Measurements from ENCODE around the gene BTBD18. TPM values are rescaled to one million over a fixed set of nuclear protein-coding genes. Genes with fewer than 3 reads are reported as not detected.

Gene BTBD18
- polyA plus RNA-seq, 1 donor (not counting 4 experiments of a cell fraction or from before 2014, with no cell fraction given) = not detected

DNA sequence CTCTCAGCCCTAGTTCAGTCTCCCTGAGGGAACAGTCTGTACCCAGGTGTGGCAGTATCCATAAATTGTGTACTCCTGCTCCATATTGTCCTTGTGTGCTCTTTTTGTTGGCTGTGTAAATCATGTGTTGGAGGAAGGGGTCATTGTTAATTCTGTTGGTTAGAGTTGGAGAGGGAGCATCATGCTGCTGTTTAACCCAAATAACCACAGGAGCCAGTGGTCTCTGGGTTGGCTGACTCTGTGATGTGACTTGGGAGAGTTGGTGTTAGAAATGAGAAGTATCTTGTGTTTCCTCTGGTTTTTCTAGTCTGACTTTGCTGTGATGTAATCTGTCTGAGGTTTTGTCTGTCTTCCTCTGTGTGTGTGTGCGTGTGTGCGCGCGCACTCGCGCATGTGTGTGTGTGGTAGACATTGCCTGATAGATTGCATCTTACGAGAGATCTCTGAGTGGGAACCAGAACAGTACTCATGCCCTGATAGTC is 40.5 kb upstream of the BTBD18 start:
- Histone ChIP-seq H3K9ac (ENCODE audit: control insufficient read depth, extremely low read depth, insufficient read depth, low read length) (no peak overlapping the region), H3K4me3 (ENCODE audit: control insufficient read depth in 2 of 3, extremely low read depth in 1 of 3, insufficient read depth in 2 of 3, low read depth in 1 of 3, low read length in 3 of 3) (peak overlapping the region in 1 of 3 experiments; percentile 4), H3K9me3 (ENCODE audit: control insufficient read depth, low read depth, low read length) (no peaks in the 10 kb centered on the region), H3K9me1 (ENCODE audit: control insufficient read depth, extremely low read depth, insufficient read depth, low read length) (no peaks in the 10 kb centered on the region), H3K79me2 (ENCODE audit: control insufficient read depth, insufficient read depth, low read length) (peaks cover 96% of the 10 kb centered on the region), H3K4me1 (ENCODE audit: control insufficient read depth, extremely low read depth, insufficient read depth, low read length) (peaks cover 48% of the 10 kb centered on the region), H3K4me2 (ENCODE audit: control insufficient read depth, extremely low read depth, insufficient read depth, low read depth, low read length) (peak overlapping the region; percentile 67), H3K27me3 (ENCODE audit: control insufficient read depth, extremely low read depth, insufficient read depth, low read length) (no peaks in the 10 kb centered on the region), H4K20me1 (ENCODE audit: control insufficient read depth, extremely low read depth, insufficient read depth, low read length) (peaks cover 5% of the 10 kb centered on the region), H2AFZ (ENCODE audit: control insufficient read depth, low read length) (no peak overlapping the region), H3K36me3 (ENCODE audit: control insufficient read depth in 2 of 2, extremely low read depth in 1 of 2, insufficient read depth in 2 of 2, low read length in 2 of 2) (peaks cover 20 to 26% of the 10 kb centered on the region in 2 experiments), H3K27ac (ENCODE audit: control insufficient read depth, insufficient read depth, low read length) (peak overlapping the region; percentile 66)
- no peak for TF ChIP-seq EZH2 (IDR thresholded peaks at IDR 0.05; ENCODE audit: low read length)
- TF ChIP-seq, protein P1, sequence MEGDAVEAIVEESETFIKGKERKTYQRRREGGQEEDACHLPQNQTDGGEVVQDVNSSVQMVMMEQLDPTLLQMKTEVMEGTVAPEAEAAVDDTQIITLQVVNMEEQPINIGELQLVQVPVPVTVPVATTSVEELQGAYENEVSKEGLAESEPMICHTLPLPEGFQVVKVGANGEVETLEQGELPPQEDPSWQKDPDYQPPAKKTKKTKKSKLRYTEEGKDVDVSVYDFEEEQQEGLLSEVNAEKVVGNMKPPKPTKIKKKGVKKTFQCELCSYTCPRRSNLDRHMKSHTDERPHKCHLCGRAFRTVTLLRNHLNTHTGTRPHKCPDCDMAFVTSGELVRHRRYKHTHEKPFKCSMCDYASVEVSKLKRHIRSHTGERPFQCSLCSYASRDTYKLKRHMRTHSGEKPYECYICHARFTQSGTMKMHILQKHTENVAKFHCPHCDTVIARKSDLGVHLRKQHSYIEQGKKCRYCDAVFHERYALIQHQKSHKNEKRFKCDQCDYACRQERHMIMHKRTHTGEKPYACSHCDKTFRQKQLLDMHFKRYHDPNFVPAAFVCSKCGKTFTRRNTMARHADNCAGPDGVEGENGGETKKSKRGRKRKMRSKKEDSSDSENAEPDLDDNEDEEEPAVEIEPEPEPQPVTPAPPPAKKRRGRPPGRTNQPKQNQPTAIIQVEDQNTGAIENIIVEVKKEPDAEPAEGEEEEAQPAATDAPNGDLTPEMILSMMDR (optimal IDR thresholded peaks at IDR 0.05 in 1 of 3, IDR thresholded peaks at IDR 0.05 in 1 of 3, conservative IDR thresholded peaks at IDR 0.05 in 1 of 3; ENCODE audit: extremely low read depth in 1 of 3, insufficient read depth in 2 of 3, low read length in 3 of 3) = no peak
- dilution Hi-C loops (cut with MboI; ENCODE audit: extremely low pct_ligation_motif_present, low sequenced_read_pairs) = no loop called here
- no peak for FAIRE-seq
- no peak for DNase-seq (ENCODE audit: low read depth, low spot score)

DNA sequence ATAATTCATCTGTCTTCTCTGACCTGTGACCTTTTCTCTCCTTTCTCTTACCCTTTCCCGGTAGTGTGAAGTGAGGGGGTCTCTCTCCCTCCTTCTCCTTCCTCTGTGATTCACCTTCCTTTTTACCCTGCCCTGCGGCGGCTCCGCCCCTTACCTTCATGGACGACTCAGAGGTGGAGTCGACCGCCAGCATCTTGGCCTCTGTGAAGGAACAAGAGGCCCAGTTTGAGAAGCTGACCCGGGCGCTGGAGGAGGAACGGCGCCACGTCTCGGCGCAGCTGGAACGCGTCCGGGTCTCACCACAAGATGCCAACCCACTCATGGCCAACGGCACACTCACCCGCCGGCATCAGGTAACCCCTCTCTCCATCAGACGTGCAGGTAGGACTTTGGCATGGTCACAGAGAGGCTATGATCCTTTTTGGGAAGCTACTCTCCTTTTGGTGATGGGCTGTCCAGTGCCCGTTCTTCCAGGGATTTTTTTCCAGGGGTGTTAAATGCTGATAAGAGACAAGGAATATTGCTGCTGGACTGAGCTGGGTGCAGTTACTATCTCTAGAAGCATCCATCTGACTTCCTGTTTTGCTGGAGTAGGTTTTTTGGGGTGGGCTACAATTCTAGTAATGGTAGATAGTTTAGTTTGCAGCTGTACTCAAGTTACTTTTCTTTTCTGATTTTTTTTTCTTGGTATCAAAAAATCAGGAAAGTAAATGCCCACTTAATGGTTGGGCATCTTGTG is 39.9 kb upstream of the BTBD18 start:
- no peak for FAIRE-seq
- TF ChIP-seq, protein P1 (optimal IDR thresholded peaks at IDR 0.05 in 1 of 3, IDR thresholded peaks at IDR 0.05 in 1 of 3, conservative IDR thresholded peaks at IDR 0.05 in 1 of 3; ENCODE audit: extremely low read depth in 1 of 3, insufficient read depth in 2 of 3, low read length in 3 of 3) = no peak
- dilution Hi-C loops (cut with MboI; ENCODE audit: extremely low pct_ligation_motif_present, low sequenced_read_pairs) = no loop called here
- H3K9me1 ChIP-seq (ENCODE audit: control insufficient read depth, extremely low read depth, insufficient read depth, low read length) = no peaks in the 10 kb centered on the region
- H3K4me1 ChIP-seq (ENCODE audit: control insufficient read depth, extremely low read depth, insufficient read depth, low read length) = peaks cover 54% of the 10 kb centered on the region
- H3K9me3 ChIP-seq (ENCODE audit: control insufficient read depth, low read depth, low read length) = no peaks in the 10 kb centered on the region
- H3K36me3 ChIP-seq (ENCODE audit: control insufficient read depth in 2 of 2, extremely low read depth in 1 of 2, insufficient read depth in 2 of 2, low read length in 2 of 2) = peaks cover 16 to 24% of the 10 kb centered on the region in 2 experiments
- no peak overlapping the region for H3K4me3 ChIP-seq (ENCODE audit: control insufficient read depth in 2 of 3, extremely low read depth in 1 of 3, insufficient read depth in 2 of 3, low read depth in 1 of 3, low read length in 3 of 3)
- peaks cover 97% of the 10 kb centered on the region for H3K79me2 ChIP-seq (ENCODE audit: control insufficient read depth, insufficient read depth, low read length)
- H3K4me2 ChIP-seq (ENCODE audit: control insufficient read depth, extremely low read depth, insufficient read depth, low read depth, low read length) = peak overlapping the region; percentile 67
- no peak for DNase-seq (ENCODE audit: low read depth, low spot score)
- peak overlapping the region; percentile 66 for H3K27ac ChIP-seq (ENCODE audit: control insufficient read depth, insufficient read depth, low read length)
- H2AFZ ChIP-seq (ENCODE audit: control insufficient read depth, low read length) = no peak overlapping the region
- no peak overlapping the region for H3K9ac ChIP-seq (ENCODE audit: control insufficient read depth, extremely low read depth, insufficient read depth, low read length)
- H3K27me3 ChIP-seq (ENCODE audit: control insufficient read depth, extremely low read depth, insufficient read depth, low read length) = no peaks in the 10 kb centered on the region
- H4K20me1 ChIP-seq (ENCODE audit: control insufficient read depth, extremely low read depth, insufficient read depth, low read length) = peaks cover 5% of the 10 kb centered on the region

Measured in keratinocyte (primary cell).